GM21381 (cell line): ENCODE measurements around the gene FOXO6.

Source experiments
- ATAC-seq: cut with Tn5 transposase; IDR thresholded peaks from one replicate; pipeline ENCODE4 v1.9.1; 2021; ENCODE audit warnings: mild to moderate bottlenecking, moderate library complexity; ENCODE audit not compliant: unreplicated experiment

Gene FOXO6

DNA sequence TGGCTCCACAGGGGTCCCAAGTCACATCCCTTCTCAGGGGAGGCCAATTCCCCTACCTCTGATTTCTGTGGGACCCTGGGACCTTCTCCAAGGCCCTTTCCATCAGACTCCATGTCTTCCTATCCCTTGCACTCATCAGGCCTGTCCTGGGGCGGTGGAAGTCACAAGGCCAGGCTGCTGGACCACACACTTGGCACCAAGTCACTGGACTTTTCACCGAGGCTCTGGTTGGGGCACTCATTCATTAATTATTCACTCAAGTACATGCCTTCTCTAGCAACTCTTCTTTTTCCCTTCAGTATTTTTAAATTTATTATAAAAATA is 11.2 kb upstream of the FOXO6 start:
- no peak for ATAC-seq

DNA sequence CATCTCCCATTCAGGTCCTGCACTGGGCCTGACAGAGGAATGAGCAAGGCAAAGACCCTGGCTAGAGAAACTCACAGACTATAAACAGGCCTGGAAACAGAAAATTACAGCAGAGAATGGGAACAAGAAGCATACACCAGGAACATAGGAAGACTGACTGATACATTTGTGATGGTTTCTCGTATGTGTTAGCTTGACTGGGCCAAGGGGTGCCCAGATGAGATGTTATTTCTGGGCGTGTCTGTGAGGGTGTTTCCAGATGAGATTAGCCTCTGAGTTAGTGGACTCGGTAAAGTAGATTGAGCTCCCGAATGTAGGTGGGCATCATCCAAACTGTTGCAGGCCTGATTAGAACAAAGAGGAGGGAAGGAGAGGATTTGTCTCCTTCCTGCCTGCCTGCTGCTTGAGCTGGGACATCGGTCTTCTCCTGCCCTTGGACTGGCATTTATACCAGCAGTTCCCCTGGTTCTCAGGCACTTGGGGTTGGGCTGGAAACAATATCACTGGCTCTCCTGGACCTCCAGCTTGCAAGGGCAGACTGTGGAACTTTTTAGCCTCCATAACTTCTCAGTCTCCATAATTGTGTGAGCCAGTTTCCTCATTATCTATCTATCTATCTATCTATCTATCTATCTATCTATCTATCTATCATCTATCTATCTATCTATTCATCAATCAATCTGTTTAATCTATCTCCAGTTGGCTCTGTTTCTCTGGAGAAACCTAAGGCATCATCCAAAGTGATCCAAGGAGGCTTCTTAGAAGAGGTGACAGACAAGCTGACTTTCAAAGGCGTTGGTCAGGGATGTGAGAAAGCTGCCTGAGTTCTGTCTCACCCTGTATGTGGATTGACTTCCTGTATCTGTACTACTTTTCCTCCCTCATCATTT is 9.7 kb upstream of the FOXO6 start:
- no peak for ATAC-seq

DNA sequence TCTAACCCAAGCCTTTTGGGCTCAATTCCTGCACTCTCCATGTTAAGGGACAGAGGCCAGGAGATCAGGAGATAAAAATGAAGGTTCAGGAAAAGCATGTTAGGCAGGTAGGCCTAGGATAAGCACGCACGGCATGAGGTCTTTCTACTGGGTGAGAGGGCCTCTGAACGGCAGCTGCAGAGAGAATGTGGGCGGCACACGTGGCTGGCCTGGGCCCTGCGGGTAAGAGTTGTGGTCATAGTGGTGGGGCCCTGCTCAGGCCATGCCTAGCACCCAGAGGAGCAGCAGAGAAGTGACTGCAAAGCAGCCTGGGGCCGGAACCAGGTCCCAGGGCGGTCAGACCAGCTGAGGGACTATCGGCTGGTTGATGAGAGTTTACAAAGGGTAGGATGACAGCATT is 7.5 kb upstream of the FOXO6 start:
- no peak for ATAC-seq

DNA sequence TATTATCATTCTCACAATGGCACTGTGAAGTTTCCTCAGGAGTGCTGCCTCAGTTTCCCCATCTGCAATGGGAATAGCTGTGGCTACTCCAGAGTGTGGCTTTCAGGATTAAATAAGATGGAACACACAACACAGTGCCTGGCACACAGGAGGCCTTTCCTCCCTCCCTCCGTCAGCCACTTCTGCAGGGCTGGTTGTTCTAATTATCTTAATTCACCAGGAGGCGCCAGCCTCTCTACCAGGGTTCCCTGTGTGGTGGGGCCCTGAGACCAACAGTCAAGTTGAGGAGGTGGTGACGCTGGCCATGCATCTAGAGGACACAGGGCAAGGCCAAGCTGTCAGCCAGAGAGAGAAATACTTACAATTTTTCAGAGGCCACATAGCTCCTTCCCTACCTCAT is 6.3 kb upstream of the FOXO6 start:
- ATAC-seq = no peak

DNA sequence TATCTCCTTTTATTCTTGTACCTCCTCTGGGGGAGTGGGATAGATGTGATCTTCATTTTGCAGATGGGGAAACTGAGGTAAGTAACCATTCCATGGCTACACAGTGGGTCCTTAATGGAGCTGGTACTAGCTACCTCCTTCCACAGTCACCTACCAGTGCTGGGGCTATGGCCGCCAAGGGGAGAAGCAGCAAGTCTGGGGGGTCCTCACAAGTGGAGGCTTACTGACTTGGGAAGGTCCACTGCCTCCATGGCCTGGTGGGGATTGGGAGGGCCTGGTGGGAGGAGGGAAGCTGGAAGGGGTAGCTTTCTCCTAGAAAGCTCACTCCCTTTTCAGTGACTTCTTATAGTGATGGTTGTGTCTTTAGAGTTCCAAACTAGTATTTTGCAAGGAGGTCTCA is 5.9 kb upstream of the FOXO6 start:
- ATAC-seq = no peak

DNA sequence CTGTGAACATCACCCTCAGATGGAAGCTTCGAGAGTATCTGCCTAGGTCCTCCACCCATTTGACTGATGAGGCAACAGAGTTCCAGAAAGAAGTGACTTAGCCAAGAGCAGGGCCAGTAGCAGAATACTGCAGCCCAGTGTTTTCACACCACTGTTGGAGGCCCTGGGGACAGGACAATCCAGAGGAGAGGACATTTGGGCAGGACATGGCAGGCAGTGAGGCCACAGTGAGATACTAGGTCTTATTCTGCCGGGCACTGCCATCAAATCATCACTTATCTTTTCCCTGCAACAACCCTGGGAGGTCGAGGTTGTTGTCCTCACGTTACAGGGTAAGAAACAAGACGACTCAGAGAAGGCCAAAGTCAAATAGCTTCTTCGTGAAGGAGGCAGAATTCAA is 5.5 kb upstream of the FOXO6 start:
- ATAC-seq = no peak

DNA sequence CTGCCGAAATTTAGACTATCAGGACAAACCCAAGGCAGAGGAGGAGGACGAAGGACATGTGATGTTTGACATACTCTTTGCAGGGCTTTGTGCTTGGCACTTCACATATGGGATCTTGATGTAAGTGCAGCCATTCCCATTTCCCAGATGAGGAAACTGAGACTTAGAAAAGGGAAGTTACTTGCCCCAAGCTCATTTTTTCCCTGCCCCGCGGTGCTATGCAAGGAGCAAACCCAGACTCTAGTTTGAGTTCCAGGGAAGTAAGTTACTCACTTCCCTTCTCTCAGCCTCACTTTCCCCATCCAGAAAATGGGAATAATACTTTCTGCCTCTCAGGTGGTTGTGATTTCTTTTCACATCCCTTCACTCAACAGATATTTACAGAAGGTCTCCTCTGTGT is 4.5 kb upstream of the FOXO6 start:
- no peak for ATAC-seq

DNA sequence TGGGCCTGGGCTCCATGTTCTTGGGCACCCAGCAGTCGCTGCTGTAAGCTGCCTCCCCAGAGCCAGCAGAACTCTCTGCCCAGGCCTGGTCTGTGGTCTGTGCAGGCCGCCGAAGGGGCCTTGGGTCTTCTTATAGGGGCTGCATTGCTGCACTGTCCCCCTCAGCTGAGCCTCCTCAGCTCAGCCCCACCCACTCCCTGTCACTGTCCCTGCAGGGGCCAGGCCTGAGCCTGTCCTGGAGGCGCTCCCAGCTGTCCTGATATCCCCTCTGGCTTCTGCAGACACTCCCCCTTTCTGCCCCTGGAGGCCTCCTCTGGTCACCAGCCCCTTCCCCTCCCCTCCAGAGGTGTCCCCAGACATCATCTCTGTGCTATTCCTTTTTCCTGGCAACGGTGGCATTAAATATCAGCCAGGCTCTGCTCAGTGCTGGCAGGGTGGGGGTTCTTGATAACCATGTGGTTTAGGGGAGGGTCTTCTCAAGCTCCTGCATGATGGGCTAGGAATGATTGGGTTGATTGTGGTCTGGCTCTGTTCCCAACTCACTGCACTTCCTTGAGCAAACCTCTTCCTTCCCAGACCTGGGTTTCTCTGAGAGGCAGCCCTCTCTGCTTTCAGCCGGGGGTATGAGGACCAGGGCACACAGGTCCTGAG is 3.7 kb upstream of the FOXO6 start:
- ATAC-seq = no peak

DNA sequence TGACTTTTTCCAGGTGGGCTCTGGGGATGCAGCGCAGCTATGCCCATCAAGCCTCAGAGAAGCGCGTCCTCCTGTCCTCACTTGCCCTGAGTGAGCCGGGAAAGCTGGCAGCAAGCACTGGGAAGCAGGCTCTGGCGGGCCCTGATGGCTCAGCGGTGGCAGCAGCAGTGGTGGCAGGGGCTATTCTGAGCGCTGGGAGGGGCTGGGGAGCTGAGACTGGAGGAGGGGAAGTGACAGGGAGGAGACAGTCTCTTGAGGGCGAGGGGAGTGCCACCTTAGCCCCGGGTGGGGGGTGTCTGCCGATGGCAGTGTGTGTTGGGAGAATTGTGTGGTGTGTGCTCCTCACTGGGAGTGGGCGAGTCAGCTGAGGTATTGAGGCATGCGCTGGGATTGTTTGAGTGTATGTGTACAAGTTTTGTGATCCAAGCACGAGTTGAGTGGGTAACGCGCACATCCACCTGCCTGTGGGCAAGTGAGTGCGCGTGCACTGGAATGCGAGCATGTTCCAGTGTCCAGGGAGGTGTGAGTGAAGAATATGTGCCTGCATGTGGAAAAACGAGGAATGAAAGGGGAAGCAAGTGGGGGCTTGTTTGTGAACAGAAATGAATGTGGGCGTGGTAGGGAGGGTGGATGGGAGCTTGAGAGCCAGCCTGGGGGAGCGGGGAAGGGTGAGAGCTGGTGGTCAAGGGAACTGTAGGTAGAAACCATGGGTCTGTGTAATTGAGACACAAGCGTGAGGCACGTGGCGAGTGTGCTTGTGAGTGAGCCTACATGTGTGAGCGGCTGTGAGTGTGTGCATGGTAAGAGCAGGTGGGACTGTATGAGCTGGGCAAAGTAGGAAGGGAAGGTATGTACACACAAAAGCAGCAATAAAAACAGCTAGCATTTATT is 2.9 kb upstream of the FOXO6 start:
- ATAC-seq = no peak

DNA sequence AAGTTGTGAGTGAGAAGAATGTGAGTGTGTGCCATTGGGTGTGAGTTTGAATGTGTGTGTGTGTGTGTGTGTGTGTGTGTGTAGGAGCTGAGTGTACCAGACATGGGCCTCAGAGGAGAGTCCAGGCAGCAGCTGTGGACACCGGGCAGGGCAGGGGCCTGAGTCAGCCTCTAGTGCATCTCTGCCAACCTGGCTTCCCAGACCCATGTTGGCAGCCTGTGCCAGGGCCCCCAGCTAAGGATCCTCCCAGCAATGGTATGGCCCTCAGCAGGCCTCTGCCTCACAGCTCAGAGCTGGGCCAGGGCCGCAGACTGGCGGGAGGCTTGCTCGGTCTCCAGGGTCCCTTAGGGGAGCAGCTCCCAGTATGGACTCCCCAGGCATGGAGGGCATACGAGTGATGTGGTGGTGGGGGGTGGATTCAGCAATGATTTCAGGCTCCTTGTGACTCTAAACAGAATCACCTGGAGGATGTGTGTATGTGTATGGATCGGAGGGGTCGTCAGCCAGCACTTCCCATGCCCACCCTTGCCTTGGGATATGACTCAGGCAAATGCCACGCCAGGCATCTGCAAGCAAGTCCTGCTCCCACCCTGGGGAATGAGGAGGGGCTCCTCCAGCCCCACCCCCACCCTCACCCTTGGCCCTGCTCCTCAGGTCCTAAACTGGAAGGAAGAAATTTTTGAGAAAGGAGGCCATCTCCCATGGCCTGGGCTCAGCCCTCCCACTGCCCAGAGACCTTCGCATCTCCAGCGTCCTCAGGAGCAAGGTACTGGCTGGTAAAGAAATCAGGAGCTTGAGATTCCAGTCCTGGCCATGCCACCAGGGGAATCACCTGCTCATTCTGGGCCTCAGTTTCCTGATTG is 1.8 kb upstream of the FOXO6 start:
- ATAC-seq = no peak

DNA sequence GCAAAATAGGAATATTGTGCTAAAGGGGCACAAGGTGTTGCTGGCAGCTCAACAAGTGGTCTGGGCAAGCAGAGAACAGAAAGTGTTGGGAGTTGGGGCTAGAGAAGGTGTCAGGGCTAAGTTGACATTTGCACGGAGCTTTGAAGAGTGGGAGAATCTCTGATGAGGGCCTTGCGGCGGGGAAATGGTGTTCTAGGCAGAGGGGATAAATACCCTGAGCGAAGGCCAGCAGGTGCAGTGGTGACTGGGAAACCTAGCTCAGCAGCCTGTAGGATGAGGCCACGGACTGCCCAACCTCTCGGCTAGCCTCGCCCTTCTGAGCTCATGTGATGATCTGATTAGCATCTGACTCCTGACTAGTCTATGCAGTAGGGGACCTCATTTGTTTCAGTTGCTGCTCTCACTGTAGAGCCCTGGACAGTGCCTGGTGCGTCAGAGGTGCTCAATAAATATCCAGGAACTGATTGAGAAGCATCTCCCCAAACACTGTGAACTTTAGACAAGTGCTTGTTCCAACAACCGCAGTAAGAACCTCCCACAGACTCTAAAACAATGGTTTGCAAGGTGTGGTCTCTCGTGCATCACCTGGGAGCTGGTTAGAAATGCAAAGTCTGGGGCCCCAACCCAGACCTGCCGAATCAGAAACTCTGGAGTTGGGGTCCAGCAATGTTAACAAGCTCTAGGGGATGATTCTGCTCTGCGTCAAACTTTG is 1.0 kb upstream of the FOXO6 start:
- ATAC-seq = no peak

DNA sequence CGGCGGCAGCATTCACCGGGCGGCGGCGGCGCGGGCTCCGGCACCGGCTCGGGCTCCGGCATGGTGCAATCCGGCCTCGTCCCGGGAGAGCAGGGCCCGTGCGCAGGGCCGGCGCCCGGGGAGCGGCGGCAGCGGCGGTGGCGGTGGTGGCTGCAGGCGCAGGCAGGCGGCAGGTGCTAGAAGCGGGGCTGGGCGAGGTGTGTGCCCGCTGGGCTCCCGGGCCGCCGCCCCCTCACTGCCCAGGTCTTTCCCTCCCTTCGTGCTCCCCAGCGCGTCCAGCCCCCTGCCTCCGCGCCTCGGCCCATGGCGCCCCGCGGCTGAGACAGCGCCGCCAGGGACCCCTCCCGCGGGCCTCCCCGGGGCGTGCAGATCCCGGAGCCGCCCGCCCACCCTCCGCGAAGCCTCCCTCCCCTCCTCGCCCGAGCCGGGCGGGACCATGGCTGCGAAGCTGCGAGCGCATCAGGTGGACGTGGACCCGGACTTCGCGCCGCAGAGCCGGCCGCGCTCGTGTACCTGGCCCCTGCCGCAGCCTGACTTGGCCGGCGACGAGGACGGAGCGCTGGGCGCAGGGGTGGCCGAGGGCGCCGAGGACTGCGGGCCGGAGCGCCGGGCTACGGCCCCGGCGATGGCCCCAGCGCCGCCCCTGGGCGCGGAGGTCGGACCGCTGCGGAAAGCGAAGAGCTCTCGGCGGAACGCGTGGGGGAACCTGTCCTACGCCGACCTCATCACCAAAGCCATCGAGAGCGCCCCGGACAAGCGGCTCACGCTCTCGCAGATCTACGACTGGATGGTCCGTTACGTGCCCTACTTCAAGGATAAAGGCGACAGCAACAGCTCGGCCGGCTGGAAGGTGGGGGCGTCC is 492 bp downstream of the FOXO6 start:
- ATAC-seq = peak; percentile 24

DNA sequence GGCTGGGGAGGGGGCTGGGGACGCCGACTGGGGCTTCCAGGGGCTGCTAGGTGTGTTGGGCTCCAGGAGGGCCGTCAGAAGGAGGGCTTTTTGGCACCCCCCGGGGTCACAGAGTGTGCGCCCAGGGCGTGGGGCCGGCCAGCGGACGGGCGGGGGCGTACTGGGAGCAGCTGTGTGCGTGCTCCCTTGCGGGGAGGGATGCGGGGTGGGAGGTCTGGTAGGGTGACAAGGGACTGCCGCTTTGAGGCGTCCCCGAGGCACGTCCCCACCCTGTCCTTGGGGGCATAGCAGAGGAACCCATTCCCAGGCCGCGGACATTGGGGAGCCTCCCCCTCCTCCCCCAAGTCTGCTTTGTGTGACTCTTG is 1.1 kb downstream of the FOXO6 start:
- no peak for ATAC-seq

DNA sequence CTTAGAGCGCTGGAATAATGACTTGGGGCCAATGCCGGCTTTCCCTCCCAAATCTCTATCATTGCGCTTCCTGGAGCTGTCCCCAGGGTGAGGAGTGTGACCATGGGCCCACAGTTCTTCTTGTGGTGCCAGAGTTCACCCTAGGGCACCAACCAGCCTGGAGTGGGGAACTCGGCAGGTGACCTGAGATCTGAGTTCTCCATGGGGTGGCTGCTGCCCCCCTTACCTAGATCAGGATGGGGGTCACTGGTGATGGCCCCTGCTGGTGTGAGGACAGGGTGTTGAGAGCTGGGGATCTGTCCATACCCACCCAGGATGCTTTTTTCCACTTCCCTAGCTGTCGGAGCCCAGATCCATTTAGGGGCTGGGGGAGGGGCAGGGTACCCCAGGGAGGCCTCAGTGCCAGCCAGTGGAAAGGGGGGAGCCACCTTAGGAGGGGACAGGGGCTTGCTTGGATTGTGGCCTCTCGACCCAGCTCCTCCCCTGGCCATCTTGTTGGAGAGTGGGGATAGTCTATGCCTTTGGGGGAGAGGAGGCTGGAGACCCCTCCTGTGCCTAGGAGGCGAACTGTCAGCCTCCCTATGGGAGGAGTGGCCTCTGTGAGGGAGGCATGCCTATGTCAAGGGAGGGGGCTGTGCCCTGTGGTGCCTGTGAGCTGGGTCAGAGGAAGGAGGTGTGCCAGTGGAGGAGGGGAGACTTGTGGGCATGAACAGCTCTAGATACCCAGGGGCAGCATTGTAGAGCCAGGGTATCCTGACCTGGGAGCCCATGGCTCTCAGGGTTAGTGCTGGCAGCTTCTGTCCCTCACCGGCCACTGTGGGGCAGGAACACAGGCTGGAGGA is 1.7 kb downstream of the FOXO6 start:
- ATAC-seq = no peak

DNA sequence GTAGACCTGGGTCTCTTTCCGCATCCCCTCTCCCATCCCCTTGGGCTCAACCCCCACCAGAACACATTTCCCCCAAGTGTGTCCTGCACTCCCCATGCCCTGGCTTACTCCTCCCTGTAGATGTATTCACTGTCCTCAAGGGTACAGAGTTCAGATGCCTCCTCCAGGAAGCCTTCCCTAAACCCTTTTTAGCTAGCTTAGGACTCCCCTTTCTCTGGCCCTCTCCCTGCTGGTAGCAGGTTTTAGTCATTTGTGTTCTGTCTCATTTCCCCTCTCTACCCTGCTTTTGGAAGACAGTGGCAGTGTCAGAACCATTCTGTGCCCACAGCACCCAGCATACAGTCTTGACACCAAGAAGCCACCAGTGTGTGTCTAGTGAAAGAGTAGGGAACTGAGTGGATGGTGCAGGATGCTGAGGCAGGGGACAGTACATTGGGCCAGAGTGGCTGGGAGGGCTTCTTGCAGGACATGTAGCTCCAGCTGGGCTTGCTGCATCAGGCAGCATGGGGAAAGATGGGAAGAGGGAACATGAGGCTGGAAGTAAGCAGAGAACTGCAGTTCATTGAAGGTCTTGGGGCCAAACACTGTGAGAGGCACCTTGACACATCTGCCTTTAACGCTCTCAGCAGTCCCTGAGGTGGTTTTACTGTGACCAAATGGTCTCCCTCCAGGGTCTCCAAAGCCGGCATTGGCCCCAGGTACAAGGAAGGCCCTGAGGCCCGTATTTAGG is 2.5 kb downstream of the FOXO6 start:
- no peak for ATAC-seq

DNA sequence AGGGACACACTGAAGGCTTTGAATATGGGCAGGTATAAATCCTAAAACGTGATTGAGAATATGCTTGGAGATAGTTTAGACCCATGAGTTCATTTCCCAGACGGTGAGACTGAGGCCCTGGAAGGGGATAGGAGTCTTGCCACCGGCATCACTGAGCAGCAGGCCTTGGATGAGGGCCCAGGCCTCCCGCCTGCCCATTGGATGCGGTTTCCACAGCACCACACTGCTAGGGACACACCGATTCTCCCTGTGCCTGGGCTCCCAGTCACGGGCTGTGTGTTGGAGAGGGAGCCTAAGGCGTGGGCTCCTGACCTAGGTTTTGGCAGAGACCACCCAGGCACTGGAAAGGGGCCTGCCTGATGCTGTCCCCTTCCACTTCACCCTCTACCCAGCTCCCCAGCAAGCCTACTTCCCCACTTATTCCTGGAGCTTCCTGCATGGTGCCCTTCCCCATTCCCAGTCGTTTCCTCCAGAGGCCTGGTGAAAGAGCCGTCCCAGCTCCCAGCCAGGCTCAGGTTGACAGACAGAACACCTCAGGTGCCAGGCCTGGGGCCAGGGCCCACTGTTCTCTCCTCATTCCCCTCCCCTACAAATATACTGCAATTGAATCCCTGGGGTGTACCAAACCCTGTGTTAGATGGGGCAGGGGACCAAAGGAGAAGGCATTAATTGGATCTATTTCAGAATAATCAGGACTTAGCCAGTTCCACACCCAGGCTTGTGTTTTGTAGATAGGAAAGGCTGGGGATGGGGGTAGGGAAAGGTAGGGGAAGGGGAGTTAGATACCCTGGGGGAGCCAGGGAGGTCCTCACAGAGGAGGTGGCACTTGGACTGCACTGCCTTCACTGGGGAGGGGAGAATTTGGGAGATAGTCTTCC is 3.4 kb downstream of the FOXO6 start:
- ATAC-seq = no peak

DNA sequence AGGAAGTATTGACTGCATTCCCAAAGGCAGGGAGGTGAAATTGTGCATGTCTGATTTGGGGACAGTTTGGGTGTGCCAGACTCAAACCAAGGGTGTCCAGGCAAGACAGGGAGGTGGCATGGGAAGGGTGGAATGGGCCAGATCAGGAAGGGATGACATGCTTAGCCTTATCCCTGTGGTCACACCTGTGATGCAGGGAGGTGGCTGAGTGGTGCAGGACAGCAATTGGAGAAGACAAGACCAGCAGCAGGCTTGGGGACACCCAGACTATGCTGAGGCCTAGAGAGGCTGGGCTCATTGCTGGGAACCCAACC is 4.0 kb downstream of the FOXO6 start:
- no peak for ATAC-seq
